B cell (primary cell): ENCODE results near the gene AK4.
A peak's percentile ranks its signal among the peaks of the same experiment; 100 is the strongest.

Experiments
- CTCF ChIP-seq: fragments of 200-600 bp; IDR thresholded peaks from one replicate; pipeline ENCODE4 v1.8.0; 2022; ENCODE audit warnings: antibody characterized with exemption, mild to moderate bottlenecking
- EZH2 ChIP-seq: IDR thresholded peaks from 2 replicates; pipeline ENCODE4 v1.6.1; 2012; ENCODE audit warnings: borderline replicate concordance, low read depth, mild to moderate bottlenecking, moderate library complexity, low read length; ENCODE audit not compliant: insufficient read depth, poor library complexity, severe bottlenecking

DNA sequence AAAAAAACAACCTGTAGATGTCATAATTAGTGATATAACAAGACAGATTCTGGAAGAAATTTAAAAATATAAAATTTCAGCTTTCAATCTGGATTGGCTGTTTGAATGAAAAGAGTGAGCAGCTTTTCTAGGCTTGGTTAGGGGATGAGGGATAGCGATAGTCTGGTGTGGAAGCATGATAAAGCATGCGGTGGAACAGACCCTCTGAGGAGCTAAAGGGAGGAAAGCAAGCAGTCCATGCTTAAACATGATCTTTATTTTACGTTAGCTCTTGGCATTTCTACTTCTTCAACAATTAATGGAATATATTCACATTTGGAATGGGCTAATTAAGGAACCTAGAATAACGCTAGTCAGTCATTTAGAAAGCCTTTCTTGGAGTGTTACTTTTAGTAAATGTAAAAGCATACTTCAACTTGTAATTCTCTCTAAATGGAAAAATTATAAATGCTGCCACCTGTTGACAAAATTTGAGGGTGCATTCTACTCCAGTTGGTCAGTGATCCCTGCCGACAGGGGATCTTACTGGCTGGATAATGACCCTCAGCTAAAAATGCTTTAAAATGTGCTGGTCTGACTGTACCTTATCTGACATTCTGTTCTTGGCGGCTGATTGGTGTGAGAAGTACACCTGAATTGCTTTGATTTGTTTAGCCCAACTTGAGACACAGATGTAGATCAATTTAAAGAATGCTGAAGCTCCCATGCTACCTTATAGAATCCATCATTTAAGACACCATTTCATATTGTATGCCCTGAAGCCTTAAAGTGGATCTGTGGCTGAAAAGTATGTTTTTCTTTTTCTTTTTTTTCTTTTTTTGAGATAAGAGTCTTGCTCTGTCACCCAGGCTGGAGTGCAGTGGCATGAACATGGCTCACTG, 61.2 kb downstream of the AK4 start:
- TF ChIP-seq EZH2: no peak
- peak; percentile 42 for TF ChIP-seq CTCF
